ENCODE measurements around the gene LGI4. TPM values are rescaled to one million over a fixed set of nuclear protein-coding genes. Genes with fewer than 3 reads are reported as not detected.

Gene LGI4
- total RNA-seq, 4 donors from 2014 or later: 24.8 to 47.9 (median 36.2) TPM

DNA sequence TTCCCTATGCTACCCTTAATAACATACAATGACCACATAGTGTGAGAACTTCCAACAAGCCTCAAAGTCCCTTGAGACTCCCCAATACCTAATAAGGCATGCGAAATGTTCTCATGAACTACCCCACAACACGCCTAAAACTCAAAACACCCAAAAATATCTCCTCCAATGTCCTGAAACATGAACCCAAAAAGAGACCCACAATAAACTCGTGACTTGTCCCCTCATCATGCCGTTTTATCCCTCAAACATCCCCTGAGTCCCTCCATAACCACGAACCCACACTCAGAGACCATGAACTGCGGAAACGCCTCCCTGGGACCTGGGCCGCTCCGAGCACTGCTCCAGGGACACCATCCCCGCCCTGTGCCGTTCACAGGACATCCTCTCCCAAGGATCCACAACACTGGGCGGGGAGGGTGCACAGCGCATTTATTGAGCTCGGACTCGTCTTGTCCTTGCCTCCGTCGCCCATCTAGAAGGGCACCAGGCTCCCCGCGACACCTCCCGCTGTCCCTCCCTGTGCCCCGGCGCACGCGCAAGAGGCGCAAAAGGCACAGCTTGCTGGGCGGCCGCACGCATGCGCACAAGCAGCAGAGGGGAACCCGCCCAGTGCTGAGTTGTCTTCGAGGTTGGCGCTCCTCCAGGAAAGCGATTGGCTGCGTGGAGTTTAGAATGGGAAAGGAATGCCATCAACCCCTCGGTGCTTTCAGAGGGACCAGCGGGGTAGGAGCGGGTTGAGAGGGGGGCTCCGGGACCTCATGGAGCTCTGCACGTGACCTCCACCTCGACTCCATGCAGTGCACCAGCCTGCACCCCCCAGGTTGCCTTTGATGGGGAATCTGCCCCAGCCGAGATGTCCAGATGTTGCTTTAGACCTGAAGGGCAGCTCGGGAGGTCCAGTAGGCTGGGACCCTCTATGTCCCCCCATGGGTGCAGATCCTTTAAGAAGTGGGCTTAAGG is 10.5 kb downstream of the LGI4 start:
- WGBS, 2 donors (ENCODE audit: low coverage in 1 of 2): 7 to 15% methylated on average over 4 to 12 of the region's 42 CpGs
- Histone ChIP-seq H3K4me3 (peak overlapping the region; percentile 53 to 55), H3K27me3 (no peaks in the 10 kb centered on the region), H3K4me1 (peaks cover 0 to 60% (median 4%) of the 10 kb centered on the region in 3 donors), H3K9me3 (no peaks in the 10 kb centered on the region), H3K36me3 (no peaks in the 10 kb centered on the region), H3K27ac (peak overlapping the region; percentile 62 to 91 (median 79))
- TF ChIP-seq, protein P1, sequence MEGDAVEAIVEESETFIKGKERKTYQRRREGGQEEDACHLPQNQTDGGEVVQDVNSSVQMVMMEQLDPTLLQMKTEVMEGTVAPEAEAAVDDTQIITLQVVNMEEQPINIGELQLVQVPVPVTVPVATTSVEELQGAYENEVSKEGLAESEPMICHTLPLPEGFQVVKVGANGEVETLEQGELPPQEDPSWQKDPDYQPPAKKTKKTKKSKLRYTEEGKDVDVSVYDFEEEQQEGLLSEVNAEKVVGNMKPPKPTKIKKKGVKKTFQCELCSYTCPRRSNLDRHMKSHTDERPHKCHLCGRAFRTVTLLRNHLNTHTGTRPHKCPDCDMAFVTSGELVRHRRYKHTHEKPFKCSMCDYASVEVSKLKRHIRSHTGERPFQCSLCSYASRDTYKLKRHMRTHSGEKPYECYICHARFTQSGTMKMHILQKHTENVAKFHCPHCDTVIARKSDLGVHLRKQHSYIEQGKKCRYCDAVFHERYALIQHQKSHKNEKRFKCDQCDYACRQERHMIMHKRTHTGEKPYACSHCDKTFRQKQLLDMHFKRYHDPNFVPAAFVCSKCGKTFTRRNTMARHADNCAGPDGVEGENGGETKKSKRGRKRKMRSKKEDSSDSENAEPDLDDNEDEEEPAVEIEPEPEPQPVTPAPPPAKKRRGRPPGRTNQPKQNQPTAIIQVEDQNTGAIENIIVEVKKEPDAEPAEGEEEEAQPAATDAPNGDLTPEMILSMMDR (IDR thresholded peaks at IDR 0.05): no peak
- TF ChIP-seq EP300 (IDR thresholded peaks at IDR 0.05) (no peak), POLR2AphosphoS5 (IDR thresholded peaks at IDR 0.05) (peak; percentile 95), POLR2A (IDR thresholded peaks at IDR 0.05) (peak; percentile 74 to 79)
- ATAC-seq: peak; percentile 90

DNA sequence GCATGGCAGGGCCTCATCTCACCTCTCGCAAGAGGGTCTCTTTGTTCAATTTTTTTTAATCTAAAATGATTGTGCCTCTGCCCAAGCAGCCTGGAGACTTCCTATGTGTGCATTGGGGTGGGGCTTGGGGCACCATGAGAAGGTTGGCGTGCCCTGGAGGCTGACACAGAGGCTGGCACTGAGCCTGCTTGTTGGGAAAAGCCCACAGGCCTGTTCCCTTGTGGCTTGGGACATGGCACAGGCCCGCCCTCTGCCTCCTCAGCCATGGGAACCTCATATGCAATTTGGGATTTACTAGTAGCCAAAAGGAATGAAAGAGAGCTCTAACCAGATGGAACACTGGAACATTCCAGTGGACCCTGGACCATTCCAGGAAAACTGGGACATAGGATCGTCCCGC is 11.3 kb downstream of the LGI4 start:
- Histone ChIP-seq H3K27me3 (no peaks in the 10 kb centered on the region), H3K27ac (peak overlapping the region in 3 of 4 donors; percentile 79 to 91 (median 79)), H3K9me3 (no peaks in the 10 kb centered on the region), H3K4me1 (peaks cover 0 to 60% (median 4%) of the 10 kb centered on the region in 3 donors), H3K4me3 (peak overlapping the region in 1 of 2 donors; percentile 53), H3K36me3 (no peaks in the 10 kb centered on the region)
- no peak for TF ChIP-seq POLR2A (IDR thresholded peaks at IDR 0.05)
- TF ChIP-seq POLR2AphosphoS5 (IDR thresholded peaks at IDR 0.05): peak; percentile 36
- peak; percentile 17 for ATAC-seq
- 58 to 84% methylated on average over 3 of the region's 5 CpGs for WGBS, 2 donors (ENCODE audit: low coverage in 1 of 2)

DNA sequence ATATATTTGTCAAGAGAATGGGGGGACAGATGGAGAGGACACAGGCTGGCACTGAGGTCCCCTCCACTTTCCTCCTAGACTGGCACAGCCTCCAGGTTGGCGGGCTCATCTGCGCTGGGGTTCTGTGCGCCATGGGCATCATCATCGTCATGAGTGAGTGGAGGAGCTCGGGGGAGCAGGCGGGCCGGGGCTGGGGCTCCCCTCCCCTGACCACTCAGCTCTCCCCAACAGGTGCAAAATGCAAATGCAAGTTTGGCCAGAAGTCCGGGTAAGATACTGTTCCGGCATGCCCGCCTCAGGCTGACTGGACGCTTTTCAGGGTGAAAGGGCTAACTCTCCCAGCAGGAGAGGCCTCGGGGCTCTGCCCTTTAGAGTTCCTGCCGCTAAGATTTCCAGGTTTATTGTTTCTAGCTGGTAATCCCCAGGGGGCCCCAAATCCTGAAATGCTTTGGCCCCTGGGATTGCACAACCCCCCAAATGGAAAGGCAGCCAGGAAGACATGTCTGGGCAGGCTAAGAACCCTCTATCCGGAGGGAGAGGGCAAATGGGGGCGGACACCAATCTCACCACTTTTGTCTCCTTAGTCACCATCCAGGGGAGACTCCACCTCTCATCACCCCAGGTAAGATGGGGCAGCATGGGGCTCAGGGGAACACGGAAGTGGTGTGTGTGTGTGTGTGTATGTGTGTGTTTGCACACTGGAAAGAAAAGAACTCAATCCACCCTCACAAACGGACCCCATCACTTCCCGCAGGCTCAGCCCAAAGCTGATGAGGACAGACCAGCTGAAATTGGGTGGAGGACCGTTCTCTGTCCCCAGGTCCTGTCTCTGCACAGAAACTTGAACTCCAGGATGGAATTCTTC is 11.9 kb downstream of the LGI4 start:
- Histone ChIP-seq H3K4me3 (no peak overlapping the region), H3K4me1 (peaks cover 0 to 60% (median 4%) of the 10 kb centered on the region in 3 donors)

DNA sequence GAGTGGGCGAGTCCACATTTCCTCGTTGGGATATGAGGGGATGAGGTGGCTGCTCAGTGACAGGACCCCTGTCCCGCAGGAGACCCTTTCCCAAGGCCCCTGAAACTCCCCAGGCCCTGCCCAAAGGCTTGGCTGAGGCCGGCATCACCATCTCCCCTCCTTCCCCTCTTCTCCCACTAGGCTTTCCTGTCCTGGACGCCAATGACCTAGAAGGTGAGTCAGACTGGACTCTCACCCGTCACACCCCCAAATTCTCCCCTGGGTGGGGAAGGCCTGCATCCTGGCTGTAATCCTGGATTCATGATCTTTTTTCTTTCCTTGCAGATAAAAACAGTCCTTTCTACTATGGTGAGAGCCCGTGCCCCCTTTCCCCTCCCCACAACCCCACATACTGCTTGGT is 14.0 kb downstream of the LGI4 start:
- Histone ChIP-seq H3K4me1 (peaks cover 0 to 50% (median 4%) of the 10 kb centered on the region in 3 donors), H3K27ac (peak overlapping the region in 3 of 4 donors; percentile 55 to 91 (median 64))
- 69 to 75% methylated on average over 5 to 7 of the region's 7 CpGs for whole genome bisulfite sequencing, 2 donors (ENCODE audit: low coverage in 1 of 2)

More for the DNA sequence above, 11.9 kb downstream of the LGI4 start:
- 77 to 82% methylated on average over 5 of the region's 19 CpGs for WGBS, 2 donors (ENCODE audit: low coverage in 1 of 2)
- Histone ChIP-seq H3K27me3 (no peaks in the 10 kb centered on the region), H3K27ac (peak overlapping the region in 3 of 4 donors; percentile 79 to 91 (median 79)), H3K36me3 (no peaks in the 10 kb centered on the region), H3K9me3 (no peaks in the 10 kb centered on the region)
- no peak for TF ChIP-seq POLR2AphosphoS5 (IDR thresholded peaks at IDR 0.05)
- no peak for TF ChIP-seq EP300 (IDR thresholded peaks at IDR 0.05)
- no peak for TF ChIP-seq POLR2A (IDR thresholded peaks at IDR 0.05)
- TF ChIP-seq, protein P1 (IDR thresholded peaks at IDR 0.05): no peak
- no peak for ATAC-seq

More for the DNA sequence above, 14.0 kb downstream of the LGI4 start:
- no peak for ATAC-seq
- H3K9me3 ChIP-seq: no peaks in the 10 kb centered on the region
- H3K27me3 ChIP-seq: no peaks in the 10 kb centered on the region
- H3K4me3 ChIP-seq: no peak overlapping the region
- no peaks in the 10 kb centered on the region for H3K36me3 ChIP-seq
- TF ChIP-seq EP300 (IDR thresholded peaks at IDR 0.05) (no peak), POLR2AphosphoS5 (IDR thresholded peaks at IDR 0.05) (no peak), POLR2A (IDR thresholded peaks at IDR 0.05) (no peak)
- TF ChIP-seq, protein P1 (IDR thresholded peaks at IDR 0.05): no peak
